Mucosa of descending colon (tissue), 3 donors: ENCODE results near the gene F5. TPM values are rescaled to one million over a fixed set of nuclear protein-coding genes. Genes with fewer than 3 reads are reported as not detected.
A peak's percentile ranks its signal among the peaks of the same experiment; 100 is the strongest.

Experiments
- ATAC-seq: fragments of 200-7000 bp; cut with Tn5 transposase; one replicate; pipeline ENCODE4 v1.9.1; 2020; ENCODE audit warnings: mild to moderate bottlenecking, moderate library complexity
- DNase-seq, 3 donors: peaks; one replicate each; pipeline ENCODE4 v3.0.0-alpha.2; 2020
- H3K36me3 ChIP-seq: fragments of 200-600 bp; one replicate; pipeline ENCODE4 v1.8.0; 2021; ENCODE audit warnings: low read depth, mild to moderate bottlenecking
- H3K4me1 ChIP-seq: fragments of 200-600 bp; one replicate; pipeline ENCODE4 v1.8.0; 2021; ENCODE audit warnings: low read depth, mild to moderate bottlenecking
- H3K4me3 ChIP-seq: fragments of 200-600 bp; one replicate; pipeline ENCODE4 v1.8.0; 2021; ENCODE audit warnings: mild to moderate bottlenecking
- H3K9me3 ChIP-seq: fragments of 200-600 bp; one replicate; pipeline ENCODE4 v1.8.0; 2021; ENCODE audit warnings: mild to moderate bottlenecking
- CTCF ChIP-seq: fragments of 200-600 bp; IDR thresholded peaks from one replicate; pipeline ENCODE4 v1.8.0; 2022; ENCODE audit warnings: antibody characterized with exemption, mild to moderate bottlenecking
- intact Hi-C, 2 donors: fragments of 100-400 bp; cut with DNase I in 1 of 2; cut with micrococcal nuclease in 1 of 2; formaldehyde crosslinking; loops; one replicate each; pipeline versions ENCODE4 v1.11.0 to v1.11.1; 2022; cut with DNase I, micrococcal nuclease
- long read RNA-seq, 2 donors: library from polyadenylated mRNA; unstranded; transcript quantifications; one replicate each; pipeline ENCODE4 v2.0.0, GENCODE V29; 2019 to 2021
- total RNA-seq, 3 donors: library from RNA; stranded (reverse); fragmentation: NEBNext Ultra II Directional in 2 of 3; extraction: Animal tissue kit (Norgen Biotek cat#: 25700) in 2 of 3; gene quantifications; one replicate each; pipeline versions ENCODE4 v1.2.1 to v1.2.4, GENCODE V29; 2021 to 2023
- donor health status: DM: no; HTN: no; CAD: no; lungs with moderate emphysema.
- donor health status: DM: no; HTN: no; CAD: no.
- donor health status: DM: no; HTN: yes; CAD: no.

F5 gene
- total RNA-seq: 1 to 10 TPM in 1 of 3 donors, under 1 TPM in 2; 0.44 to 2.5 (median 0.69) TPM
- long read RNA-seq, donor 1: 0 reads
- long read RNA-seq, donor 2: 0 reads

- H3K4me3 ChIP-seq: no peak within 1 kb of the TSS
- peak; percentile 36 for TF ChIP-seq CTCF
- DNase-seq (peak; percentile 73 to 87 (median 81)), ATAC-seq (peak; percentile 100)
- intact Hi-C loops: loop anchor here in 1 of 2 donors (5.0 kb wide), 1 partner anchor 126 kb away; the partner anchor contains the start of gene SELL
- no peaks in the 10 kb centered on the region for H3K9me3 ChIP-seq
- H3K36me3 ChIP-seq: no peaks in the 10 kb centered on the region
- no peaks in the 10 kb centered on the region for H3K4me1 ChIP-seq
Measured at GRCh38 chr1:169586395-169587255, at the start of gene F5. F5 (minus strand) TSS chr1:169586481; CDS start chr1:169586386, 95 bp downstream.

- H3K4me1 ChIP-seq: no peaks in the 10 kb centered on the region
- no peak for TF ChIP-seq CTCF
- H3K36me3 ChIP-seq: no peaks in the 10 kb centered on the region
- H3K4me3 ChIP-seq: no peak overlapping the region
- intact Hi-C loops: no loop called here
- peaks cover 29% of the 10 kb centered on the region for H3K9me3 ChIP-seq
- DNase-seq (no peak), ATAC-seq (no peak)
Measured at GRCh38 chr1:169634877-169635276, 48.6 kb upstream of the F5 start.

GRCh38 chr1:169634145-169634544 is 47.9 kb upstream of the F5 start:
- DNase-seq (no peak), ATAC-seq (no peak)
- Histone ChIP-seq H3K9me3 (peaks cover 29% of the 10 kb centered on the region), H3K4me3 (no peak overlapping the region), H3K36me3 (no peaks in the 10 kb centered on the region), H3K4me1 (no peaks in the 10 kb centered on the region)
- TF ChIP-seq CTCF: no peak
- intact Hi-C loops: no loop called here

- TF ChIP-seq CTCF: no peak
- intact Hi-C loops: no loop called here
- no peaks in the 10 kb centered on the region for H3K36me3 ChIP-seq
- no peaks in the 10 kb centered on the region for H3K4me1 ChIP-seq
- peaks cover 26% of the 10 kb centered on the region for H3K9me3 ChIP-seq
- no peak overlapping the region for H3K4me3 ChIP-seq
- ATAC-seq: no peak
- DNase-seq: no peak
Measured at GRCh38 chr1:169631249-169631648, 45.0 kb upstream of the F5 start.

GRCh38 chr1:169630006-169630405 is 43.7 kb upstream of the F5 start, which contains the start of gene SELP:
SELP (minus strand) TSS chr1:169630124; CDS start chr1:169630074, 50 bp downstream.
- no peak for TF ChIP-seq CTCF
- no peaks in the 10 kb centered on the region for H3K4me1 ChIP-seq
- H3K36me3 ChIP-seq: no peaks in the 10 kb centered on the region
- H3K9me3 ChIP-seq: peaks cover 16% of the 10 kb centered on the region
- intact Hi-C loops: no loop called here
- DNase-seq (no peak), ATAC-seq (no peak)
- H3K4me3 ChIP-seq: no peak within 1 kb of the TSS
